Endodermal cell (in vitro differentiated cells): ENCODE results near the gene CRYBA4. TPM values are rescaled to one million over a fixed set of nuclear protein-coding genes. Genes with fewer than 3 reads are reported as not detected.

Experiments
- DNase-seq: peaks from one replicate; pipeline ENCODE4 v3.0.0-alpha.2; 2017
- H3K27ac ChIP-seq: 2 replicates; pipeline ENCODE4 v1.5.1; 2013; ENCODE audit warnings: mild to moderate bottlenecking, low read depth, low read length, moderate library complexity
- H3K27me3 ChIP-seq: 2 replicates; pipeline ENCODE4 v1.6.1; 2013; ENCODE audit warnings: mild to moderate bottlenecking, low read length, moderate library complexity; ENCODE audit not compliant: insufficient read depth, control insufficient read depth, poor library complexity, severe bottlenecking
- H3K36me3 ChIP-seq: 2 replicates; pipeline ENCODE4 v1.7.0; 2013; ENCODE audit warnings: mild to moderate bottlenecking, low read length, moderate library complexity; ENCODE audit not compliant: control insufficient read depth, insufficient read depth
- H3K4me1 ChIP-seq: one replicate; pipeline ENCODE4 v1.7.0; 2013; ENCODE audit warnings: low read length; ENCODE audit not compliant: control insufficient read depth, insufficient read depth
- H3K4me3 ChIP-seq: 2 replicates; pipeline ENCODE4 v1.5.1; 2013; ENCODE audit warnings: mild to moderate bottlenecking, low read length, moderate library complexity
- H3K9ac ChIP-seq: 2 replicates; pipeline ENCODE4 v1.6.1; 2013; ENCODE audit warnings: mild to moderate bottlenecking, low read length, moderate library complexity; ENCODE audit not compliant: poor library complexity, severe bottlenecking; ENCODE audit errors: extremely low read depth
- H3K9me3 ChIP-seq: 2 replicates; pipeline ENCODE4 v1.6.1; 2013; ENCODE audit warnings: mild to moderate bottlenecking, low read length, moderate library complexity; ENCODE audit not compliant: control insufficient read depth
- H3K27ac Mint-ChIP-seq: 2 replicates; pipeline ENCODE4 v1.8.0; 2020; ENCODE audit warnings: mixed read lengths
- H3K27me3 Mint-ChIP-seq: 2 replicates; pipeline ENCODE4 v1.8.0; 2021; ENCODE audit warnings: mild to moderate bottlenecking, mixed read lengths; ENCODE audit not compliant: insufficient read depth
- H3K36me3 Mint-ChIP-seq: 2 replicates; pipeline ENCODE4 v1.8.0; 2020; ENCODE audit warnings: low read depth, mixed read lengths
- H3K4me1 Mint-ChIP-seq: 2 replicates; pipeline ENCODE4 v1.8.0; 2020; ENCODE audit warnings: mixed read lengths
- H3K4me3 Mint-ChIP-seq: 2 replicates; pipeline ENCODE4 v1.8.0; 2020; ENCODE audit warnings: mild to moderate bottlenecking, moderate library complexity, mixed read lengths
- H3K9me3 Mint-ChIP-seq: 2 replicates; pipeline ENCODE4 v1.8.0; 2020; ENCODE audit warnings: mild to moderate bottlenecking, mixed read lengths
- CTCF ChIP-seq: fragments of 200-600 bp; sonication (generic); conservative IDR thresholded peaks from 2 replicates; pipeline ENCODE4 v1.5.0; 2021; ENCODE audit warnings: antibody characterized with exemption, mild to moderate bottlenecking
- WGBS, 2 experiments: methylation state at CpG; one replicate each; pipeline versions ENCODE4 v1.1.5 to v1.1.7; 2013; ENCODE audit warnings: missing lambda C conversion rate in 2 of 2, mixed read lengths in 1 of 2; ENCODE audit not compliant: insufficient coverage in 1 of 2, insufficient read length in 1 of 2; 5-methylcytosine and 5-hydroxymethylcytosine counted together
- total RNA-seq, 2 donors: library from RNA; stranded (reverse); fragmentation: NEBNext Ultra II Directional in 1 of 2; extraction: Animal tissue kit (Norgen Biotek cat#: 25700) in 1 of 2; gene quantifications; 2 replicates in 1 of 2; 3 replicates in 1 of 2; pipeline ENCODE4 v1.2.1, GENCODE V29; 2021

Gene CRYBA4
- total RNA-seq, 2 donors from 2014 or later = not detected

DNA sequence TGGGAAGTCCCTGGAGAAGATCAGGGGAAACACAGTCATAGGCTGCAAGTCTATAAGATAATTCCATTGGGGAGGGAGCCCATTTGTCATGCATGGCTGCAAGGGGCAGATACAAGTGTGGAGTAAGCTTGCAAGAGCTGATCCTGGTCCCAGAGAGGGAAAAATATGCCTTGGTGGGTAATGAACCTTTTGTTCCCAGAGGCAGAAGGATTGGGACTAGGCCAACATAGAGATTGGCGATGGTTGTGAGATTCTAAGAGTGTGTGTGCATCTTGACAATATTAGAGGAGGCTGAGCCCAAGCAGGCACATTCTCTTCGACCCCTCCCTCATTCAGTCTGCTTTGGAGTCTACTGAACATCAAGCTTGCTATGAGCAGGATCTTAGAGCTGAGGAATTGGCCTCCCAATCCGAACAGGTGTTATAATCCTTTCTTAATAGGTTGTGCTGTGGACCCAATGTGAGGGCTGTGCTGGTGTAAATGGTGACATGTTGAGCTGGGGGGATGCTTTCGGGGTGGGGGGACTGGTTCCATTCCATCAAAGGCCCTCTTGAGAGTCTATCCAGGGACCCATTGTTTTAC is 54.0 kb downstream of the CRYBA4 start:
- Mint-ChIP-seq H3K9me3 (no peaks in the 10 kb centered on the region), H3K4me1 (peaks cover 22% of the 10 kb centered on the region), H3K4me3 (no peak overlapping the region), H3K27ac (no peak overlapping the region), H3K36me3 (peaks cover 4% of the 10 kb centered on the region), H3K27me3 (no peaks in the 10 kb centered on the region)
- Histone ChIP-seq H3K27ac (no peak overlapping the region), H3K9ac (no peak overlapping the region), H3K4me1 (no peaks in the 10 kb centered on the region), H3K9me3 (no peaks in the 10 kb centered on the region), H3K27me3 (no peaks in the 10 kb centered on the region), H3K4me3 (no peak overlapping the region), H3K36me3 (no peaks in the 10 kb centered on the region)
- TF ChIP-seq CTCF = no peak
- whole genome bisulfite sequencing, 2 experiments = 90 to 93% methylated on average over 2 to 4 of the region's 4 CpGs
- DNase-seq = no peak

DNA sequence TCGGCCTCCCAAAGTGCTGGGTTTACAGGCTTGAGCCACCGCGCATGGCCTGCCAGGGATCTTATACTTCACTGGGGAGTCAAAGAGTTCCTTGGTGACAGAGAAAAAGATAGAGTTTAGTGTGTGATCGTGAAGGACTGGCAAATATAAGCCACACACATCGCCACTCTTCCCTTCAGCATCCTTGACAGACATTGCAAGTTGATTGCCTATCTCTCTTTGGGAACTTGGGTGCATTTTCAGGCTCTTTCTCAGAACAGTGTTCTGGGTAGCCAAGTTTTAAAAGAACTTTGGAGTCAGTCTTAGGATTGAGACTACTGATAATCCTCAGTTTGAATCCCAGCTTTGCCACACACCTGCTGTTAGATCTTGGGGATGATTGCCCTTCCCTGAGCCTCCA is 55.5 kb downstream of the CRYBA4 start:
- Mint-ChIP-seq H3K9me3 (no peaks in the 10 kb centered on the region), H3K27ac (no peak overlapping the region), H3K4me1 (peaks cover 24% of the 10 kb centered on the region), H3K4me3 (no peak overlapping the region), H3K27me3 (no peaks in the 10 kb centered on the region), H3K36me3 (peaks cover 15% of the 10 kb centered on the region)
- H3K4me1 ChIP-seq = peaks cover 7% of the 10 kb centered on the region
- H3K27me3 ChIP-seq = no peaks in the 10 kb centered on the region
- 73 to 91% methylated on average over 3 to 5 of the region's 5 CpGs for WGBS, 2 experiments
- no peaks in the 10 kb centered on the region for H3K9me3 ChIP-seq
- no peak for TF ChIP-seq CTCF
- H3K4me3 ChIP-seq = no peak overlapping the region
- no peak for DNase-seq
- no peak overlapping the region for H3K9ac ChIP-seq
- H3K27ac ChIP-seq = no peak overlapping the region
- peaks cover 6% of the 10 kb centered on the region for H3K36me3 ChIP-seq

GRCh38 chr22:26679003-26679629 is 57.4 kb downstream of the CRYBA4 start:
- Histone ChIP-seq H3K9ac (no peak overlapping the region), H3K9me3 (no peaks in the 10 kb centered on the region), H3K4me3 (no peak overlapping the region), H3K36me3 (peaks cover 9% of the 10 kb centered on the region), H3K27me3 (no peaks in the 10 kb centered on the region), H3K4me1 (peaks cover 7% of the 10 kb centered on the region), H3K27ac (no peak overlapping the region)
- Mint-ChIP-seq H3K9me3 (no peaks in the 10 kb centered on the region), H3K36me3 (peaks cover 26% of the 10 kb centered on the region), H3K4me3 (no peak overlapping the region), H3K4me1 (peaks cover 11% of the 10 kb centered on the region), H3K27ac (no peak overlapping the region), H3K27me3 (no peaks in the 10 kb centered on the region)
- TF ChIP-seq CTCF = peak; percentile 96
- 58 to 69% methylated on average over 6 to 9 of the region's 9 CpGs for WGBS, 2 experiments
- DNase-seq = peak; percentile 96

Other genes with a start within 250 kb of the CRYBA4 start
- gene ASPHD2, start 192.7 kb upstream of the CRYBA4 start, total RNA-seq = 1 to 10 TPM; 6.0 to 7.3 TPM
- 10 to 100 TPM; 41.7 to 57.6 TPM for gene HPS4, start 138.2 kb upstream of the CRYBA4 start, total RNA-seq
- gene SRRD, start 138.1 kb upstream of the CRYBA4 start, total RNA-seq = 10 to 100 TPM; 27.4 to 30.0 TPM
- 10 to 100 TPM; 28.4 to 28.9 TPM for gene TFIP11, start 109.5 kb upstream of the CRYBA4 start, total RNA-seq
- 10 to 100 TPM; 38.9 to 53.2 TPM for gene TPST2, start 31.8 kb upstream of the CRYBA4 start, total RNA-seq
- 1 to 10 TPM in 1 of 2 donors, under 1 TPM in 1; 0.33 to 1.7 TPM for gene CRYBB1, start 3.9 kb upstream of the CRYBA4 start, total RNA-seq
- gene MIAT, start 35.6 kb downstream of the CRYBA4 start, total RNA-seq = 1 to 10 TPM; 1.2 to 4.4 TPM